HCT116 (cell line): Measurements from ENCODE around the gene ITPK1. TPM values are rescaled to one million over a fixed set of nuclear protein-coding genes. Genes with fewer than 3 reads are reported as not detected.

Experiments
- ATAC-seq: fragments of 200-7000 bp; cut with Tn5 transposase; 2 replicates; pipeline ENCODE4 v1.9.1; 2020; ENCODE audit warnings: mild to moderate bottlenecking, moderate library complexity
- BruUV-seq: library from RNA; stranded (reverse); fragments of 400-500 nt; replicated peaks from 2 replicates; lab custom pipeline; 2021; lab: Mats Ljungman, UMichigan
- CTCF ChIA-PET: fragments of 300-600 bp; sonication (Branson Sonifier 250); formaldehyde crosslinking; loops from one replicate; lab custom pipeline; 2021; ENCODE audit warnings: antibody characterized with exemption; lab: Charles Lee
- POLR2A ChIA-PET: fragments of 300-600, 350-600 bp; sonication (Branson Sonifier 250); formaldehyde crosslinking; loops from one replicate; lab custom pipeline; 2021; ENCODE audit warnings: antibody characterized with exemption; lab: Charles Lee
- RAD21 ChIA-PET, 2 experiments: fragments of 300-600 bp; sonication (Branson Sonifier 250); formaldehyde crosslinking; loops; one replicate each; lab custom pipeline; 2023; ENCODE audit warnings: low total read pairs in 2 of 2; ENCODE audit not compliant: uncharacterized antibody in 2 of 2, unreplicated experiment in 2 of 2, low non-redundant PET in 1 of 2; lab: Charles Lee
- DNase-seq: peaks from one replicate; pipeline ENCODE4 v3.0.0-alpha.2; 2010; ENCODE audit warnings: low read depth, low spot score
- H2AFZ ChIP-seq: fragments of 200-600 bp; shearing (Covaris generic), sonication (generic); 2 replicates; pipeline ENCODE4 v1.6.1; 2017; ENCODE audit warnings: low read depth, mixed run types, mixed read lengths, antibody characterized with exemption, low read length; ENCODE audit not compliant: poor library complexity, severe bottlenecking
- H3K27ac ChIP-seq: 2 replicates; pipeline ENCODE4 v1.5.1; 2012; ENCODE audit warnings: low read depth, low read length
- H3K27me3 ChIP-seq: fragments of 200-600 bp; sonication (generic); 2 replicates; pipeline ENCODE4 v1.6.1; 2016; ENCODE audit warnings: mixed run types, low read length, mixed read lengths; ENCODE audit not compliant: insufficient read depth
- H3K36me3 ChIP-seq, 2 experiments: fragments of 200-500 bp in 1 of 2; fragments of 200-600 bp in 1 of 2; sonication (Bioruptor generic) in 1 of 2; sonication (generic) in 1 of 2; 2 replicates each; pipeline versions ENCODE4 v1.5.1 to v1.6.1; 2014 to 2016; ENCODE audit warnings: low read length in 2 of 2, inconsistent platforms in 1 of 2, mixed read lengths in 1 of 2, mixed run types in 1 of 2; ENCODE audit not compliant: insufficient read depth in 2 of 2, control insufficient read depth in 1 of 2
- H3K4me1 ChIP-seq, 2 experiments: fragments of 200-600 bp in 1 of 2; sonication (generic) in 1 of 2; 2 replicates each; pipeline versions ENCODE4 v1.5.1 to v1.6.1; 2012 to 2017; ENCODE audit warnings: low read length in 2 of 2, inconsistent platforms in 1 of 2, mild to moderate bottlenecking in 1 of 2, mixed read lengths in 1 of 2, mixed run types in 1 of 2, moderate library complexity in 1 of 2; ENCODE audit not compliant: insufficient read depth in 2 of 2, control insufficient read depth in 1 of 2
- H3K4me2 ChIP-seq: fragments of 200-600 bp; sonication (generic); 2 replicates; pipeline ENCODE4 v1.6.1; 2017; ENCODE audit warnings: mixed run types, low read length, mixed read lengths
- H3K4me3 ChIP-seq, 2 experiments: fragments of 200-600 bp in 1 of 2; sonication (generic) in 1 of 2; replicated peaks in 1 of 2; 2 replicates each; pipeline ENCODE4 v1.5.1; 2011 to 2016; ENCODE audit warnings: low read length in 2 of 2, control low read depth in 1 of 2, low read depth in 1 of 2, mild to moderate bottlenecking in 1 of 2, mixed read lengths in 1 of 2, mixed run types in 1 of 2
- H3K79me2 ChIP-seq: fragments of 200-600 bp; sonication (generic); 2 replicates; pipeline ENCODE4 v1.6.1; 2017; ENCODE audit warnings: mild to moderate bottlenecking, mixed run types, low read length, moderate library complexity, mixed read lengths; ENCODE audit not compliant: insufficient read depth
- H3K9ac ChIP-seq: fragments of 200-600 bp; sonication (generic); 2 replicates; pipeline ENCODE4 v1.6.1; 2016; ENCODE audit warnings: low read length, mixed read lengths
- H3K9me2 ChIP-seq: fragments of 200-600 bp; sonication (generic), shearing (Covaris generic); 2 replicates; pipeline ENCODE4 v1.6.1; 2017; ENCODE audit warnings: mixed run types, mild to moderate bottlenecking, moderate library complexity; ENCODE audit not compliant: insufficient read depth
- H3K9me3 ChIP-seq, 2 experiments: fragments of 200-500 bp in 1 of 2; fragments of 200-600 bp in 1 of 2; sonication (Bioruptor generic) in 1 of 2; sonication (generic) in 1 of 2; 2 replicates each; pipeline ENCODE4 v1.6.1; 2014 to 2017; ENCODE audit warnings: low read length in 2 of 2, mixed read lengths in 2 of 2, inconsistent platforms in 1 of 2, low read depth in 1 of 2, mild to moderate bottlenecking in 1 of 2, mixed run types in 1 of 2, moderate library complexity in 1 of 2; ENCODE audit not compliant: control insufficient read depth in 1 of 2, insufficient read depth in 1 of 2
- H4K20me1 ChIP-seq: fragments of 200-600 bp; sonication (generic), shearing (Covaris generic); 2 replicates; pipeline ENCODE4 v1.6.1; 2017; ENCODE audit warnings: mixed run types, mild to moderate bottlenecking, moderate library complexity; ENCODE audit not compliant: insufficient read depth
- ZFX ChIP-seq: fragments of 450-650 bp; IDR thresholded peaks from 2 replicates; pipeline ENCODE4 v1.6.1; 2017
- intact Hi-C: fragments of 100-400 bp; cut with micrococcal nuclease; formaldehyde crosslinking; loops from 2 replicates; pipeline ENCODE4 v1.10.0; 2022
- total RNA-seq: library from RNA; stranded (reverse); gene quantifications from one replicate; pipeline ENCODE4 v1.2.1, GENCODE V29; 2021; ENCODE audit not compliant: unreplicated experiment
- TF ChIP-seq, protein P1 (sequence below): IDR thresholded peaks from 2 replicates; pipeline ENCODE4 v1.6.1; 2012
- TF ChIP-seq, protein P2 (sequence below): IDR thresholded peaks from 2 replicates; pipeline ENCODE4 v1.6.1; 2011; ENCODE audit warnings: mild to moderate bottlenecking, low read length, moderate library complexity; ENCODE audit not compliant: insufficient replicate concordance; ENCODE audit errors: extremely low read depth
- TF ChIP-seq, protein P3 (sequence below), 3 experiments: fragments of 200-600 bp in 1 of 3; sonication (generic) in 1 of 3; IDR thresholded peaks in 2 of 3; conservative IDR thresholded peaks in 1 of 3; 2 replicates each; pipeline ENCODE4 v1.5.1; 2012 to 2017; ENCODE audit warnings: low read depth in 2 of 3, low read length in 2 of 3, antibody characterized with exemption in 1 of 3, borderline replicate concordance in 1 of 3, control low read depth in 1 of 3, mild to moderate bottlenecking in 1 of 3, mixed read lengths in 1 of 3, mixed run types in 1 of 3, moderate library complexity in 1 of 3; ENCODE audit not compliant: insufficient read depth in 1 of 3

Gene ITPK1
- total RNA-seq, 1 experiment from 2014 or later: 70.2 TPM

- RAD21 ChIA-PET: no interaction called here
- no TSS peak for BruUV-seq
These were observed 228.6 kb downstream of the ITPK1 start for GRCh38 chr14:92887157-92887556.

More at GRCh38 chr14:92887157-92887556, 228.6 kb downstream of the ITPK1 start:
- peaks cover 17% of the 10 kb centered on the region for H3K27me3 ChIP-seq
- POLR2A ChIA-PET: no interaction called here
- H2AFZ ChIP-seq: no peak overlapping the region
- H3K79me2 ChIP-seq: no peaks in the 10 kb centered on the region
- no peak overlapping the region for H3K4me2 ChIP-seq
- no peaks in the 10 kb centered on the region for H3K4me1 ChIP-seq
- TF ChIP-seq, protein P1, sequence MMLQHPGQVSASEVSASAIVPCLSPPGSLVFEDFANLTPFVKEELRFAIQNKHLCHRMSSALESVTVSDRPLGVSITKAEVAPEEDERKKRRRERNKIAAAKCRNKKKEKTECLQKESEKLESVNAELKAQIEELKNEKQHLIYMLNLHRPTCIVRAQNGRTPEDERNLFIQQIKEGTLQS: no peak
- TF ChIP-seq, protein P2, sequence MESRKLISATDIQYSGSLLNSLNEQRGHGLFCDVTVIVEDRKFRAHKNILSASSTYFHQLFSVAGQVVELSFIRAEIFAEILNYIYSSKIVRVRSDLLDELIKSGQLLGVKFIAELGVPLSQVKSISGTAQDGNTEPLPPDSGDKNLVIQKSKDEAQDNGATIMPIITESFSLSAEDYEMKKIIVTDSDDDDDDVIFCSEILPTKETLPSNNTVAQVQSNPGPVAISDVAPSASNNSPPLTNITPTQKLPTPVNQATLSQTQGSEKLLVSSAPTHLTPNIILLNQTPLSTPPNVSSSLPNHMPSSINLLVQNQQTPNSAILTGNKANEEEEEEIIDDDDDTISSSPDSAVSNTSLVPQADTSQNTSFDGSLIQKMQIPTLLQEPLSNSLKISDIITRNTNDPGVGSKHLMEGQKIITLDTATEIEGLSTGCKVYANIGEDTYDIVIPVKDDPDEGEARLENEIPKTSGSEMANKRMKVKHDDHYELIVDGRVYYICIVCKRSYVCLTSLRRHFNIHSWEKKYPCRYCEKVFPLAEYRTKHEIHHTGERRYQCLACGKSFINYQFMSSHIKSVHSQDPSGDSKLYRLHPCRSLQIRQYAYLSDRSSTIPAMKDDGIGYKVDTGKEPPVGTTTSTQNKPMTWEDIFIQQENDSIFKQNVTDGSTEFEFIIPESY: no peak
- TF ChIP-seq, protein P3, sequence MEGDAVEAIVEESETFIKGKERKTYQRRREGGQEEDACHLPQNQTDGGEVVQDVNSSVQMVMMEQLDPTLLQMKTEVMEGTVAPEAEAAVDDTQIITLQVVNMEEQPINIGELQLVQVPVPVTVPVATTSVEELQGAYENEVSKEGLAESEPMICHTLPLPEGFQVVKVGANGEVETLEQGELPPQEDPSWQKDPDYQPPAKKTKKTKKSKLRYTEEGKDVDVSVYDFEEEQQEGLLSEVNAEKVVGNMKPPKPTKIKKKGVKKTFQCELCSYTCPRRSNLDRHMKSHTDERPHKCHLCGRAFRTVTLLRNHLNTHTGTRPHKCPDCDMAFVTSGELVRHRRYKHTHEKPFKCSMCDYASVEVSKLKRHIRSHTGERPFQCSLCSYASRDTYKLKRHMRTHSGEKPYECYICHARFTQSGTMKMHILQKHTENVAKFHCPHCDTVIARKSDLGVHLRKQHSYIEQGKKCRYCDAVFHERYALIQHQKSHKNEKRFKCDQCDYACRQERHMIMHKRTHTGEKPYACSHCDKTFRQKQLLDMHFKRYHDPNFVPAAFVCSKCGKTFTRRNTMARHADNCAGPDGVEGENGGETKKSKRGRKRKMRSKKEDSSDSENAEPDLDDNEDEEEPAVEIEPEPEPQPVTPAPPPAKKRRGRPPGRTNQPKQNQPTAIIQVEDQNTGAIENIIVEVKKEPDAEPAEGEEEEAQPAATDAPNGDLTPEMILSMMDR (IDR thresholded peaks at IDR 0.05 in 2 of 3, conservative IDR thresholded peaks at IDR 0.05 in 1 of 3; ENCODE audit: borderline replicate concordance in 1 of 3, insufficient read depth in 1 of 3, low read depth in 2 of 3, low read length in 2 of 3): no peak
- TF ChIP-seq ZFX: no peak
- TF ChIP-seq, all 23 proteins: peak for 0
- H3K36me3 ChIP-seq: no peaks in the 10 kb centered on the region
- no peak for ATAC-seq
- no peaks in the 10 kb centered on the region for H3K9me3 ChIP-seq
- no peaks in the 10 kb centered on the region for H4K20me1 ChIP-seq
- DNase-seq: no peak
- no peak overlapping the region for H3K27ac ChIP-seq
- CTCF ChIA-PET: no interaction called here
- no peaks in the 10 kb centered on the region for H3K9me2 ChIP-seq
- intact Hi-C loops: no loop called here
- H3K4me3 ChIP-seq: no peak overlapping the region
- H3K9ac ChIP-seq: no peak overlapping the region

Other genes with a start within 250 kb of the ITPK1 start
- not detected for gene CHGA, start 192.8 kb downstream of the ITPK1 start, total RNA-seq
- 14.2 TPM for gene MOAP1, start 69.0 kb upstream of the ITPK1 start, total RNA-seq
- 19.5 TPM for gene LYSET, start 69.4 kb upstream of the ITPK1 start, total RNA-seq
- 11.2 TPM for gene GON7, start 91.1 kb upstream of the ITPK1 start, total RNA-seq
- 23.9 TPM for gene UBR7, start 91.3 kb upstream of the ITPK1 start, total RNA-seq
- gene BTBD7, start 217.1 kb upstream of the ITPK1 start, total RNA-seq: 30.8 TPM
- not detected for gene COX8C, start 231.3 kb upstream of the ITPK1 start, total RNA-seq